ENCODE data around the gene DSCAML1. TPM values are rescaled to one million over a fixed set of nuclear protein-coding genes. Genes with fewer than 3 reads are reported as not detected.

Gene DSCAML1
- total RNA-seq, 1 experiment from 2014 or later, result 0.15 TPM

DNA sequence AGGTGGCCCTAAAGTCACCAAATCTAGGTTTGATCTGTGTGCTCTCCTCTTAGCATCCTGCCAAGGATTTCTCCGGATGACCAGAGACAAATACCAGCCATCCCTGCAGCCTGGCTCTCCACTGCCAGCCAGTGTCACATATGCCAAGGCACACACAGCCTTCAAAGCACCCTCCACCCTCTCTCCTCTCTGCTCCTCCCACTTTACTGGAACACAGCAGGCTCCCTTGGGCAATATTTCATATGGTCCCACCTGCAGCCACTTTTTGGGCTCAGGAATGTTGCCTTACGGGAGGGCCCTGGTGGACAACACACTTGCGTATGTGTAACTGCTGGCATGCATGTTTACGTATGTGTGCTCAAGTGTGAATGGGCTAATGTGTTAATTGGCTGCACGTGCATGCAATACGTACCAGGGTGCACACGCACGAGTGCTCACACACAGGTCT is 285.5 kb downstream of the DSCAML1 start:
- no peak overlapping the region for H4K8ac ChIP-seq (replicated peaks; ENCODE audit: insufficient read length, low read depth, low read length)
- H3K4ac ChIP-seq (ENCODE audit: low read depth, low read length), result no peak overlapping the region
- no peak overlapping the region for H2BK120ac ChIP-seq (ENCODE audit: low read depth, low read length, poor library complexity, severe bottlenecking)
- H2AK5ac ChIP-seq (ENCODE audit: insufficient read length, low read length), result no peak overlapping the region
- no peak overlapping the region for H4K91ac ChIP-seq (ENCODE audit: insufficient read length, low read depth, low read length)
- DNase-seq, result no peak
- no peak overlapping the region for H2BK5ac ChIP-seq (ENCODE audit: insufficient read length, low read length)
- Mint-ChIP-seq H3K9me3 (no peaks in the 10 kb centered on the region), H3K4me1 (peaks cover 24 to 31% of the 10 kb centered on the region in 2 experiments), H3K4me3 (no peak overlapping the region), H3K27ac (no peak overlapping the region), H3K27me3 (ENCODE audit: low read depth) (no peaks in the 10 kb centered on the region; the same call in 1 of the 2 replicates), H3K36me3 (ENCODE audit: insufficient read depth in 1 of 3, low read depth in 3 of 3) (no peaks in the 10 kb centered on the region)
- TF ChIP-seq, protein P1, sequence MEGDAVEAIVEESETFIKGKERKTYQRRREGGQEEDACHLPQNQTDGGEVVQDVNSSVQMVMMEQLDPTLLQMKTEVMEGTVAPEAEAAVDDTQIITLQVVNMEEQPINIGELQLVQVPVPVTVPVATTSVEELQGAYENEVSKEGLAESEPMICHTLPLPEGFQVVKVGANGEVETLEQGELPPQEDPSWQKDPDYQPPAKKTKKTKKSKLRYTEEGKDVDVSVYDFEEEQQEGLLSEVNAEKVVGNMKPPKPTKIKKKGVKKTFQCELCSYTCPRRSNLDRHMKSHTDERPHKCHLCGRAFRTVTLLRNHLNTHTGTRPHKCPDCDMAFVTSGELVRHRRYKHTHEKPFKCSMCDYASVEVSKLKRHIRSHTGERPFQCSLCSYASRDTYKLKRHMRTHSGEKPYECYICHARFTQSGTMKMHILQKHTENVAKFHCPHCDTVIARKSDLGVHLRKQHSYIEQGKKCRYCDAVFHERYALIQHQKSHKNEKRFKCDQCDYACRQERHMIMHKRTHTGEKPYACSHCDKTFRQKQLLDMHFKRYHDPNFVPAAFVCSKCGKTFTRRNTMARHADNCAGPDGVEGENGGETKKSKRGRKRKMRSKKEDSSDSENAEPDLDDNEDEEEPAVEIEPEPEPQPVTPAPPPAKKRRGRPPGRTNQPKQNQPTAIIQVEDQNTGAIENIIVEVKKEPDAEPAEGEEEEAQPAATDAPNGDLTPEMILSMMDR (conservative IDR thresholded peaks at IDR 0.05), result no peak
- no peak overlapping the region for H3K18ac ChIP-seq (ENCODE audit: insufficient read length, low read depth, low read length)
- no peaks in the 10 kb centered on the region for H3K79me1 ChIP-seq (ENCODE audit: insufficient read depth, low read depth, low read length, poor library complexity, severe bottlenecking)
- no peaks in the 10 kb centered on the region for H4K20me1 ChIP-seq (ENCODE audit: control insufficient read depth, insufficient read depth, insufficient read length)
- H4K5ac ChIP-seq (ENCODE audit: insufficient read length, low read depth, low read length), result no peak overlapping the region
- H3K56ac ChIP-seq (ENCODE audit: insufficient read length, low read depth, low read length), result no peak overlapping the region
- no peak overlapping the region for H2BK20ac ChIP-seq (ENCODE audit: low read depth, low read length, poor library complexity, severe bottlenecking)
- WGBS (ENCODE audit: extremely low coverage, insufficient read length, low lambda C conversion rate), result no CpG with 5 or more reads among the region's 8 CpGs
- no peak overlapping the region for H2BK15ac ChIP-seq (ENCODE audit: low read depth, low read length)
- peaks cover 11% of the 10 kb centered on the region; the same call in 1 of the 2 replicates for H3K4me1 ChIP-seq (ENCODE audit: insufficient read depth, low read length)
- H3K23ac ChIP-seq (ENCODE audit: insufficient read length, low read depth, low read length), result no peak overlapping the region
- no peak overlapping the region for H3K9ac ChIP-seq (ENCODE audit: extremely low read depth, insufficient read length, low read length)
- H3T11ph ChIP-seq (ENCODE audit: low read length), result no peak overlapping the region
- H2AFZ ChIP-seq (ENCODE audit: low read length), result no peak overlapping the region
- no peaks in the 10 kb centered on the region for H3K9me3 ChIP-seq (ENCODE audit: control insufficient read depth, low read depth, low read length)
- H2BK12ac ChIP-seq (ENCODE audit: insufficient read length, low read depth, low read length), result no peak overlapping the region
- no peak overlapping the region for H3K4me2 ChIP-seq (ENCODE audit: insufficient read depth, insufficient read length, low read length)
- H3K14ac ChIP-seq (ENCODE audit: insufficient read depth, low read length), result no peak overlapping the region
- H3K27ac ChIP-seq (ENCODE audit: insufficient read length, low read depth, low read length), result no peak overlapping the region
- no peaks in the 10 kb centered on the region for H3K27me3 ChIP-seq (ENCODE audit: insufficient read depth, low read length)
- H3K79me2 ChIP-seq (ENCODE audit: insufficient read depth, low read length), result no peaks in the 10 kb centered on the region
- no peaks in the 10 kb centered on the region for H3K23me2 ChIP-seq (ENCODE audit: insufficient read length, low read depth, low read length, poor library complexity, severe bottlenecking)

Data from H9 (cell line).